Stomach (tissue), 9 donors: Measurements from ENCODE around the gene MOK. TPM values are rescaled to one million over a fixed set of nuclear protein-coding genes. Genes with fewer than 3 reads are reported as not detected.
A peak's percentile ranks its signal among the peaks of the same experiment; 100 is the strongest.

Experiments
- DNase-seq, 2 donors: peaks; one replicate each; pipeline versions ENCODE4 v3.0.0 to v3.0.0-alpha.2; 2013 to 2019
- H3K27ac ChIP-seq, 5 donors: fragments of 200-600 bp in 4 of 5; sonication (generic) in 4 of 5; one replicate each; pipeline ENCODE4 v1.5.1; 2013 to 2019; ENCODE audit warnings: mild to moderate bottlenecking in 1 of 5, moderate library complexity in 1 of 5
- H3K27me3 ChIP-seq, 3 donors: fragments of 200-600 bp; sonication (generic); one replicate each; pipeline ENCODE4 v1.5.1; 2017 to 2019; ENCODE audit warnings: mixed run types in 1 of 3
- H3K36me3 ChIP-seq, 4 donors: fragments of 200-600 bp; sonication (generic); 1 replicate in 3 of 4; 2 replicates in 1 of 4; pipeline ENCODE4 v1.5.1; 2016 to 2019
- H3K4me1 ChIP-seq, 4 donors: fragments of 200-600 bp; sonication (generic); one replicate each; pipeline ENCODE4 v1.5.1; 2016 to 2019
- H3K4me3 ChIP-seq, 4 donors: fragments of 200-600 bp; sonication (generic) in 3 of 4; one replicate each; pipeline ENCODE4 v1.5.1; 2016 to 2019; ENCODE audit warnings: mild to moderate bottlenecking in 1 of 4
- H3K9me3 ChIP-seq, 4 donors: fragments of 200-600 bp; sonication (generic); one replicate each; pipeline ENCODE4 v1.5.1; 2016 to 2019
- CTCF ChIP-seq, 7 experiments: fragments of 450-650 bp in 4 of 7; fragments of 200-600 bp in 3 of 7; sonication (generic) in 3 of 7; IDR thresholded peaks; one replicate each; pipeline ENCODE4 v1.5.1; 2016 to 2019; ENCODE audit warnings: antibody characterized with exemption in 7 of 7, control low read depth in 2 of 7, mild to moderate bottlenecking in 1 of 7
- EP300 ChIP-seq: sonication (generic); formaldehyde crosslinking; IDR thresholded peaks from one replicate; pipeline ENCODE4 v1.6.1; 2017; ENCODE audit warnings: antibody characterized with exemption
- POLR2A ChIP-seq, 4 donors: fragments of 450-650 bp; IDR thresholded peaks; one replicate each; pipeline ENCODE4 v1.6.1; 2016; ENCODE audit warnings: antibody characterized with exemption in 4 of 4, control low read depth in 2 of 4, mild to moderate bottlenecking in 1 of 4, moderate library complexity in 1 of 4
- POLR2AphosphoS5 ChIP-seq, 3 donors: sonication (generic); formaldehyde crosslinking; IDR thresholded peaks; one replicate each; pipeline ENCODE4 v1.6.1; 2016; ENCODE audit warnings: antibody characterized with exemption in 3 of 3
- WGBS, 5 donors: extraction: QIAGEN DNeasy Blood & Tissue Kit in 3 of 5; methylation state at CpG; one replicate each; pipeline versions ENCODE4 v1.1.5 to v1.1.7; 2013 to 2018; 5-methylcytosine and 5-hydroxymethylcytosine counted together
- intact Hi-C: fragments of 100-400 bp; cut with DNase I; formaldehyde crosslinking; loops from one replicate; pipeline ENCODE4 v1.15.1; 2023; ENCODE audit warnings: low total_unique reads
- polyA plus RNA-seq, 3 donors: library from polyadenylated mRNA; stranded (reverse); fragments of 200-250 nt; gene quantifications; one replicate each; pipeline ENCODE4 v1.2.3, GENCODE V29; 2013
- total RNA-seq, 5 donors: library from RNA; depleted of rRNA; stranded (reverse); fragments of >200 nt; gene quantifications; one replicate each; pipeline versions ENCODE4 v1.1.0 to v1.2.3, GENCODE V29; 2014 to 2016
- donor health status: healthy with polysubstance abuse.
- donor health status: Bipolar disorder and iron deficiency.
- donor health status: healthy.

Gene MOK
- total and polyA plus RNA-seq, 8 donors: 4.2 to 46.9 (median 12.6) TPM

- 84 to 90% (median 88%) methylated on average over 9 of the region's 9 CpGs for WGBS, 5 donors
- Histone ChIP-seq H3K4me1 (peaks cover 0 to 10% (median 8%) of the 10 kb centered on the region in 4 donors), H3K36me3 (peaks cover 0 to 33% (median 8%) of the 10 kb centered on the region in 4 donors), H3K4me3 (no peak overlapping the region), H3K27me3 (no peaks in the 10 kb centered on the region), H3K9me3 (no peaks in the 10 kb centered on the region), H3K27ac (no peak overlapping the region)
- TF ChIP-seq CTCF (IDR thresholded peaks at IDR 0.05) (no peak), POLR2A (IDR thresholded peaks at IDR 0.05) (no peak), EP300 (no peak), POLR2AphosphoS5 (IDR thresholded peaks at IDR 0.05) (no peak)
- no peak for DNase-seq
- intact Hi-C loops: no loop called here
Observed at GRCh38 chr14:102282751-102283465, 22.1 kb downstream of the MOK start.

DNA sequence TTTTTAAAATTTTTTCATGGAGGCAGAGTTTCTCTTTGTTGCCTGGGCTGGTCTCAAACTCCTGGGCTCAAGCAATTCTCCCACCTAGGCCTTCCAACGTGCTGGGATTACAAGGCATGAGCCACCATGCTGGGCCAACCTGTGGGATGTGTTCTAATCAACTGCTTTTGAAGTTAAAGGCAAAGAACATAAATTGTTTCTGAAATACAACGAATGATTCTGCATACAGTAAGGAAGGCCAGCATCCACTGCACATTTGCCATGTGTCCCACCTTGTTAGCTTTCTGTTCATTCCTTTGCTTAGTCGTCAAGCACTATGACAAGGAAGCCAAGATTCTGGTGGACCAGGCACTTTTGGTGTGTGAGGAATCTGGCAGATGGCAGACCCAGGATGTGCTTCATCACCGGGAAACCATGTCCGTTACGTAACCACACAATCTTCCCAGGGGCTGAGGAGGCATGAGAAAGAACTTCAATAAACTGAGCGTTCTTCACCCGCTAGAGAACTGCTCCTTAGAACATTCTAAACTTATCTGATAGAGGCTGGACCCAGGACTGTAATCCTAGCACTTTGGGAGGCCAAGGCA lies 24.5 kb downstream of the MOK start:
- intact Hi-C loops: no loop called here
- DNase-seq: no peak
- TF ChIP-seq EP300 (no peak), CTCF (IDR thresholded peaks at IDR 0.05) (no peak), POLR2A (IDR thresholded peaks at IDR 0.05) (no peak), POLR2AphosphoS5 (IDR thresholded peaks at IDR 0.05) (no peak)
- Histone ChIP-seq H3K27me3 (no peaks in the 10 kb centered on the region), H3K9me3 (no peaks in the 10 kb centered on the region), H3K27ac (peak overlapping the region in 4 of 5 donors; percentile 29 to 78 (median 55)), H3K36me3 (peaks cover 0 to 37% (median 8%) of the 10 kb centered on the region in 4 donors), H3K4me3 (no peak overlapping the region), H3K4me1 (peaks cover 0 to 11% (median 9%) of the 10 kb centered on the region in 4 donors)
- 85 to 96% (median 94%) methylated on average over 8 of the region's 8 CpGs for WGBS, 5 donors

- no peak overlapping the region for H3K4me3 ChIP-seq
- peaks cover 0 to 37% (median 8%) of the 10 kb centered on the region in 4 donors for H3K36me3 ChIP-seq
- H3K27me3 ChIP-seq: no peaks in the 10 kb centered on the region
- peaks cover 0 to 11% (median 9%) of the 10 kb centered on the region in 4 donors for H3K4me1 ChIP-seq
- intact Hi-C loops: no loop called here
- TF ChIP-seq CTCF (IDR thresholded peaks at IDR 0.05) (no peak), POLR2AphosphoS5 (IDR thresholded peaks at IDR 0.05) (peak in 1 of 3 donors; percentile 49), POLR2A (IDR thresholded peaks at IDR 0.05) (no peak)
- peak in 1 of 2 donors; percentile 67 for DNase-seq
- H3K27ac ChIP-seq: peak overlapping the region; percentile 19 to 78 (median 52)
- no peaks in the 10 kb centered on the region for H3K9me3 ChIP-seq
- WGBS, 5 donors: 33 to 56% (median 49%) methylated on average over 8 of the region's 8 CpGs
Observed at GRCh38 chr14:102279688-102280348, 25.1 kb downstream of the MOK start.

DNA sequence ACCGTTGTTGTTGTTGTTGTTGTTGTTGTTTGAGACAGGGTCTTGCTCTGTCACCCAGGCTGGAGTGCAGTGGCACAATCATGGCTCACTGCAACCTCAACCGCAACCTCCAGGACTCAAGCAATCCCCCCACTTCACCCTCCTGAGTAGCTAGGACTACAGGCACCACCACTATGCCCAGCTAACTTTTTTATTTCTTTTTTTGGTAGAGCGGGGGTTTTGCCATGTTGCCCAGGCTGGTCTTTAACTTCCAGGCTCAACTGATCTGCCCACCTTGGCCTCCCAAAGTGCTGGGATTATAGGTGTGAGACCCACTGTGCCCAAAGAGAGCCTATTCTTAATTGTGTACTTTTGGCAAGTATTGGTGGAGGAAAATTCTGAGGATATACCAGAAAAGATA lies 25.7 kb downstream of the MOK start:
- H3K27ac ChIP-seq: peak overlapping the region; percentile 19 to 78 (median 52)
- H3K4me1 ChIP-seq: peaks cover 0 to 11% (median 9%) of the 10 kb centered on the region in 4 donors
- no peak for DNase-seq
- WGBS, 5 donors: 86 to 93% (median 90%) methylated on average over 3 of the region's 3 CpGs
- no peak for TF ChIP-seq EP300
- TF ChIP-seq POLR2AphosphoS5 (IDR thresholded peaks at IDR 0.05): no peak
- TF ChIP-seq POLR2A (IDR thresholded peaks at IDR 0.05): no peak
- no peak for TF ChIP-seq CTCF (IDR thresholded peaks at IDR 0.05)
- no peak overlapping the region for H3K4me3 ChIP-seq
- intact Hi-C loops: no loop called here
- H3K27me3 ChIP-seq: no peaks in the 10 kb centered on the region
- peaks cover 0 to 37% (median 8%) of the 10 kb centered on the region in 4 donors for H3K36me3 ChIP-seq
- H3K9me3 ChIP-seq: no peaks in the 10 kb centered on the region
